Progenitor cell of endocrine pancreas (in vitro differentiated cells): Measurements from ENCODE around the gene GRAMD1C. TPM values are rescaled to one million over a fixed set of nuclear protein-coding genes. Genes with fewer than 3 reads are reported as not detected.

Experiments
- DNase-seq: peaks from one replicate; pipeline ENCODE4 v3.0.0; 2021; ENCODE audit warnings: low spot score; ENCODE audit not compliant: unreplicated experiment
- H3K27ac Mint-ChIP-seq: 2 replicates; pipeline ENCODE4 v1.8.0; 2021; ENCODE audit warnings: mild to moderate bottlenecking, moderate library complexity, mixed read lengths
- H3K27me3 Mint-ChIP-seq: 2 replicates; pipeline ENCODE4 v1.8.0; 2021; ENCODE audit warnings: mixed read lengths
- H3K36me3 Mint-ChIP-seq: 2 replicates; pipeline ENCODE4 v1.8.0; 2022; ENCODE audit warnings: mixed read lengths; ENCODE audit not compliant: insufficient read depth
- H3K4me1 Mint-ChIP-seq: 2 replicates; pipeline ENCODE4 v1.8.0; 2021; ENCODE audit warnings: low read depth, mixed read lengths
- H3K4me3 Mint-ChIP-seq: 2 replicates; pipeline ENCODE4 v1.8.0; 2021; ENCODE audit warnings: low read depth, mild to moderate bottlenecking, moderate library complexity, mixed read lengths
- H3K9me3 Mint-ChIP-seq: 2 replicates; pipeline ENCODE4 v1.8.0; 2021; ENCODE audit warnings: low read depth, mixed read lengths
- CTCF ChIP-seq: fragments of 200-600 bp; sonication (generic); IDR thresholded peaks from one replicate; pipeline ENCODE4 v1.5.0; 2021; ENCODE audit warnings: antibody characterized with exemption, mild to moderate bottlenecking; ENCODE audit not compliant: unreplicated experiment
- total RNA-seq: library from RNA; stranded (reverse); gene quantifications from 2 replicates; pipeline ENCODE4 v1.2.1, GENCODE V29; 2021

Gene GRAMD1C
- total RNA-seq, 1 donor from 2014 or later, result 1.7 TPM

DNA sequence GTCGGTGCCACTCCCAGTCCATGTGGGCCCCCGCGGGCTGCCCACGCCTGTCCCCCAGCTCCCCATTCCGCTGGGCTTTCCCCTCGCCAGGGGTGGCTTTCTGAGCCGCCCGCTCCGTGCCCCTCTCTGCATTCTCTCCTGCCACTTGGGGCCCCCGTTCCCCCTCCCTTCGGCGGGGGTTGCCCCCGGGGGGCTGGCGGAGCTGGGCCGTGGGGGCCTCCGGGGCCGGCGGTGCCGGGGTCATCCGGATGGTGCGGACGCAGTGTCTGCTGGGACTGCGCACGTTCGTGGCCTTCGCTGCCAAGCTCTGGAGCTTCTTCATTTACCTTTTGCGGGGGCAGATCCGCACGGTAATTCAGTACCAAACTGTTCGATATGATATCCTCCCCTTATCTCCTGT, 46.5 kb downstream of the GRAMD1C start:
- peaks cover 2% of the 10 kb centered on the region for H3K36me3 Mint-ChIP-seq
- DNase-seq, result no peak
- H3K27me3 Mint-ChIP-seq, result no peaks in the 10 kb centered on the region
- H3K4me1 Mint-ChIP-seq, result no peaks in the 10 kb centered on the region
- no peak overlapping the region for H3K27ac Mint-ChIP-seq
- no peak overlapping the region for H3K4me3 Mint-ChIP-seq
- peaks cover 3% of the 10 kb centered on the region for H3K9me3 Mint-ChIP-seq
- TF ChIP-seq CTCF, result no peak

- Mint-ChIP-seq H3K27me3 (no peaks in the 10 kb centered on the region), H3K27ac (no peak overlapping the region), H3K4me1 (no peaks in the 10 kb centered on the region), H3K36me3 (no peaks in the 10 kb centered on the region), H3K9me3 (no peaks in the 10 kb centered on the region), H3K4me3 (no peak overlapping the region)
- TF ChIP-seq CTCF, result no peak
- DNase-seq, result no peak
Measured at GRCh38 chr3:113890256-113890900, 51.8 kb downstream of the GRAMD1C start.

DNA sequence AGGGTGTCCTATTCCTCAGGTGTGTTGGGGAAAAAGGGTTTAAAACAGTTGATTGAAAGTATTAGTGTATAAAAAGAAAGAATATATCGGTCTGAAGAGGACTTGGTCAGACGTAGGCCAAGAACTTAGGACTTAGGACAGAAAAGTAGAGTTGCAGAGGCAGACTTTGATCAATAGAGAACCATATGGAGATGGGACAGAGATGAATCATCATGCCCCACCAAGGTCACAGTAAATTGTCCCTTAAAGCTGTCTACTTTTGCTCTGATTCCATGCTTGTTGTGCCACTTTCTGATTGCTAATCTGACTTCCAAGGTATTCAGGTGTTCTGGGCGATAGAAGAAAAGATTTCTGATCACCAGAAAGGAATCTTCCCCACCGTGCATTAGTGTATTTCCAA, 56.3 kb downstream of the GRAMD1C start:
- no peak for DNase-seq
- Mint-ChIP-seq H3K27ac (no peak overlapping the region), H3K27me3 (no peaks in the 10 kb centered on the region), H3K9me3 (no peaks in the 10 kb centered on the region), H3K4me1 (peaks cover 6% of the 10 kb centered on the region), H3K4me3 (no peak overlapping the region), H3K36me3 (no peaks in the 10 kb centered on the region)
- TF ChIP-seq CTCF, result no peak

DNA sequence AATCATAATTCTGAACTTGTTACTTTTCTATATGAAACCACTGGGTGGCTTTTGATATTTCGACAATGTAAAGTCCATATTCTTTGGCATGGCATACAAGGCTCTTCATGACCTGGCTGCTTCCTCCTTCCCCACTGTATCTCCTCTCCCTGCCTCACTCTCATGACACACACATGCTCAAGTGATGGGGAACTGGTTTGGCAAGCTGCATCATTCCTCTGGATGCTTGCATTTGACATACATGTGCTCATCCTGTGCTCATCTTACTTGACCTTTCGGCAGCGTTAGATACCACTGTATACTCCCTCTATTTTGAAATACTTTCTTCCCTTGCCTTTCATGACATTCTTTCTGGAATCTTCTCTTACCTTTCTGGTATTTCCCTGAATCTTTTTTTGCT, 57.4 kb downstream of the GRAMD1C start:
- no peak for DNase-seq
- no peak for TF ChIP-seq CTCF
- H3K4me1 Mint-ChIP-seq, result peaks cover 6% of the 10 kb centered on the region
- no peaks in the 10 kb centered on the region for H3K36me3 Mint-ChIP-seq
- no peaks in the 10 kb centered on the region for H3K27me3 Mint-ChIP-seq
- no peak overlapping the region for H3K4me3 Mint-ChIP-seq
- no peaks in the 10 kb centered on the region for H3K9me3 Mint-ChIP-seq
- no peak overlapping the region for H3K27ac Mint-ChIP-seq

DNA sequence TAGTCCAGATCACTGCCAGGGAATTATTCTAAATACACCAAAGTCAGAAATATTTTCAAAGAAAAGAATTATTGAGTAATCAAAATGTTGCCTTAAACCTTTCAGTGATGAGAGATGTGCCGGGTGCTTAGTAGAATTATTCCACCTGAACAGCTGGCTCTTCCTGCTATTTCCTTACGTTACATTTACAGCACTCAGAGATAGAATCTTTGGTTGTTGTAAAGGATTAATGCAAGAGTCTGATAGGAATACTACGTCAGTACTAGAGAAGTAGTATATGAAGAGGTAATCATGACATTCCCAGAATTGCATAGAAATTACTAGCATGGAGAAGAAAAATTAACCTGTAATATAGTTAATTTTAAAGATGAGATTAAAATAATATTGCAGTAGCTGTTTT, 58.3 kb downstream of the GRAMD1C start:
- Mint-ChIP-seq H3K9me3 (no peaks in the 10 kb centered on the region), H3K27me3 (no peaks in the 10 kb centered on the region), H3K36me3 (no peaks in the 10 kb centered on the region), H3K27ac (no peak overlapping the region), H3K4me1 (peaks cover 6% of the 10 kb centered on the region), H3K4me3 (no peak overlapping the region)
- no peak for DNase-seq
- TF ChIP-seq CTCF, result no peak
